ENCODE data around the gene KRT83.

Gene KRT83

DNA sequence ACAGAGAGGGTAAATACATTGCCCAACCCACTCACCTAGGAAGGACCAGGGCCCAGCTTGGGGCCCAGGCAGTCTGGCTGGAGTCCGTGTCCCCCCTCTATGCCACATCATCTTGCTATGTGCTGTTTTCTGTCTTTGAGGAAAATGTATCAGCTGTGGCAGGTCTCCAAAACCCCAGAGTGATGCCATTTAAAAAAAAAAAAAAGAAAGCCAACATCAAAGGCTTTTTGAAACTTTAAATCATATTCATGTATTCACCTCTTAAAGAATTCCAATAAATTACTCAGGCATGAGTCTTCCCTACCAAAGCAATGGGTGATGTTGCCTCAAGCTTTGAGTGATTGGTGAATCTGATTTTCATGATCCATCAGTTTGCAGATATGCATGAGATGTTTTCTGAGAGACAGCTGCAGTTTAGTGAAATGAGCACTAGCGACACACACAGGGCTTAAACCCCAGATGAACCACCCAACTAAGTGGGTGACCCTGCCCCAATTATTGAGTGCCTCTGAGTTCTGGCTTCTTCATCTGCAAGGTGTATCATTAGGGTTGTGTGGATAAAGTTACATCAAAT lies 35.9 kb downstream of the KRT83 start:
- no peak for DNase-seq

DNA sequence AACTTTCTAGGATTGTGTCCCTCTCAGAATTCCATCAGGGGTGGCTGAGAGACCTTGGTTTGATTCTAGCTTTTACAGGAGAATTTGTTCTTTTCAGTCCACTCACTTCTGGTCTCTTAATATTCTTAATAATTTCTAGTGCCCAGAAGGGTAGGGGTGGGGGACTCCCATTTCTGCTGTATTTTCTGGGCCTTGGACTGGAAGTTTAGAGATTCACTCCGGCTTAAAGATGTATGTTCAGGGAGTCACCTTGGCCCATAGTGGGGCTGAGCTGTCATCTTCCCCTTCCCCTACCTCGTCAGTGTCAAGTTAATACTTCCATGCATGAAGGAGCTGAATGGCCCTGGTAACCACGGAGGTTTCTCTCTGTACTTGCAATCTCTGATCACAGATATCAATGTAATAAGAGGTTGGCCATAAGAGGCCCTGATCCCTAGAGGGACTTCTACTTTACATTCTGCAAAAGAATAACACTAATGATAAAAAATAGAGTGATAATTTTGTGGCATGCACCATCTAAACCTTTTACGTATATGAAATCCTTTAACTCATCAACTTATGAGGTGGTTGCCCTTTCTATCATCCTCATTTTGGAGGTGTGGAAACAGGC lies 36.5 kb downstream of the KRT83 start:
- DNase-seq: no peak

DNA sequence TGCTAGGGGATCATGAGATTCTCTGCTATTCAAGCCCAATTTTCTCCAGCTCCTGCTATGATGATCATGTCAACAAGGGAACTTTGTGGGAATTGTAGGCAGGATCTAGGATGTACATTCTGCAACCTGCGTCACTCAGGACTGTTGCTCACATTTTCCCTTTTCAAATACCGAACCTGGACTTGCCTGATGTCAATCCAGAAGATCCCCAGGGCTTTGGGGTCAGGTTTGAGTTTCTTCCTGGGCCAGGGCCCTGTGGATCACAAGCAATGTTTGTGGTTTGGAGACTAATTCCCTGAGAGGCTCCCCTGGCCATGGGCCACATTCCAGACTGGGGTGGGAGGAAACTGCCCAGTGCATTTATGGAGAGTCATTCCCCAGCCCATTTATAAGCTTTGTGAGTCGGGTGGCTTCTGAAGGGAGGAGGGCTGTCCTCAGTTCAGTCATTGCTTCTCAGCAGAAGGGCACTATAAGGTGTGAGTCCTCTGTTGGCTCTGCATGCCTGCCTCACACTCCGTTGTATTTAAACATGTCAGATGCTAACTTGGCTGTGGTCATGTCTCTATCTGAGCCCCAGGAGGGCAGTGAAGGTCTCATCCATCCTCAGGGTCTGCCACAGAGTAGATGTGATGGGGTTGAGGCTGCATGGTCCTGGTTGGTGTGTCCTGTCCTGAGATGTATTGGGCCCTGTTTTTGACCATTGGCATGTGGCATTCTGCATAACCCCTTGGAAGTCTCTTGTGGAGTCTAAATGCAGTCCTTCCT lies 40.2 kb downstream of the KRT83 start:
- DNase-seq: no peak

GRCh38 chr12:52280319-52280795 lies 40.8 kb downstream of the KRT83 start:
- peak in 1 of 2 donors; percentile 22 for DNase-seq

- no peak for DNase-seq
Observed at GRCh38 chr12:52279422-52280318, 41.5 kb downstream of the KRT83 start.

GRCh38 chr12:52278575-52279421 lies 42.4 kb downstream of the KRT83 start:
- peak; percentile 59 to 70 for DNase-seq

DNA sequence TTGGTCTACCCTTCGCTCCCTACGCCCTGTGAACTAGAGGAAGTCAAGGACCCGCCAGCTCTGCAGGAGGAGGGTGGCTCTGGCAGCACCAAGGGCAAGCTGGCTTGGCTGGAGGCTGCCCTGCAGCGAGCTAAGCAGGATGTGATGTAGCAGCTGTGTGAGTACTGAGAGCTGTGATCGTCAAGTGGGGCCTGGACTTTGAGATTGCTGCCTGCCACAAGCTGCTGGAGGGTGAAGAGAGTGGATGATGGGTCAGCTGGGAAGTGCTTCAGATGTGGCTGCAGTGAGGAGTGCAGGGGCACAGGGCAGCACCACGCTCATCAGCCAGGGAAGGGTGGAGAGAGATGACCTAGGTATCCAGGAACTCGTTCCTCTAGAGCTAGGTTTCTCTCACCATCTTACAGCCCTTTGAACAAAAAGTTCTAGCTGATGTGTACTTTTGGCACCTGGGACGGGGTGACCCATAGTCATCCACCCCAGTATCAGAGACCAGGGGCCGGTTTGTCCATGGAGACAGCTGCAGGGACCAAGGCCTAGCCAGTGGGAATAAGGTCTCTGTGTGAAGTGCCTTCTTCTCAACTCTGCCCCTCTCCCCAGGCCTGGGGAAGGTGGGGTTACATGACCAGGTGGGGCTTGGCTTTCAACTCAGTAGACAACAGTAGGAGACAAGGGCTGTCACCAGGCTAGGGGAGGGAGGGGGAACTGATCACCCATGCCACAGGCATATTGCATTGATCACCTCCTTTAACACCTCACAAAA lies 43.5 kb downstream of the KRT83 start:
- no peak for DNase-seq

- no peak for DNase-seq
Observed at GRCh38 chr12:52275686-52276085, 45.5 kb downstream of the KRT83 start.

GRCh38 chr12:52274521-52275120 lies 46.6 kb downstream of the KRT83 start, which contains the start of gene KRT86:
KRT86 (plus strand) TSS chr12:52274645; CDS start chr12:52301917, 27,272 bp downstream.
- DNase-seq: no peak

DNA sequence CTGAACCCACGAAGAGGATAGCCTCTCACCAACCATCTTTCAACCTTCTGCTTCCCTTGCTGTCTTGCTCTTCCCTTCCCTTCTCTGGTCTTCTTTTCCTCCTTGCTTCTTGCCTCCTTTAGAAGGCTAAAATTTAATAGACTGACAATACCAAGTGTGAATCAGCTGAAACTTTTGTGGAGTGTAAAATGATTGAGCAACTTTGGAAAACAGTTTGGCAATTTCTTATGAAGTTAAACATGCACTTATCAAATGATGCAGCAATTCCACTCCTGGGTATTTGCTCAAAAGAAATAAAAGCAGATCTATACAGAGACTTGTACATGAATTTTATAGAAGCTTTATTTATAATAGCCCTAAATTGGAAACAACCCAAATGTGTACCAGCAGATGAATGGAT lies 50.0 kb downstream of the KRT83 start:
- DNase-seq: no peak

- no peak for DNase-seq
Observed at GRCh38 chr12:52270541-52271070, 50.6 kb downstream of the KRT83 start.

- no peak for DNase-seq
Observed at GRCh38 chr12:52268212-52268611, 53.0 kb downstream of the KRT83 start.

GRCh38 chr12:52267699-52268098 lies 53.5 kb downstream of the KRT83 start:
- no peak for DNase-seq

DNA sequence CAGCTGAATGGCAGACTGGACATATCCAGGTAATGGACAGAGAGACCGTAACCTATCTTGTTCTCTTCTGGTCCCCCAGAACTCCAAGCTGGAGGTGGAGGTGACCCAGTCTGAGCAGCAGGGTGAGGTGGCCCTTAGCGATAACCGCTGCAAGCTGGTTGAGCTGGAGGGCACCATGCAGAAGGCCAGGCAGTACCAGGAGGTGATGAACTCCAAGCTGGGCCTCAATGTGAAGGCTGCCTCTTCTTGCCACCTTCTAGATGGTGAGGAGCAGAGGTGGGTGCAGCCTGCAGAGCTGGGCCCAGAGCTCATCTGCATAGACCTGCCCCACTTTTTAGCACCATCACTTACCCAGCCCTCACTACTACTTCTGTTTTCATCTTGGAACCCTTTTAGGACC lies 53.9 kb downstream of the KRT83 start:
- no peak for DNase-seq

DNA sequence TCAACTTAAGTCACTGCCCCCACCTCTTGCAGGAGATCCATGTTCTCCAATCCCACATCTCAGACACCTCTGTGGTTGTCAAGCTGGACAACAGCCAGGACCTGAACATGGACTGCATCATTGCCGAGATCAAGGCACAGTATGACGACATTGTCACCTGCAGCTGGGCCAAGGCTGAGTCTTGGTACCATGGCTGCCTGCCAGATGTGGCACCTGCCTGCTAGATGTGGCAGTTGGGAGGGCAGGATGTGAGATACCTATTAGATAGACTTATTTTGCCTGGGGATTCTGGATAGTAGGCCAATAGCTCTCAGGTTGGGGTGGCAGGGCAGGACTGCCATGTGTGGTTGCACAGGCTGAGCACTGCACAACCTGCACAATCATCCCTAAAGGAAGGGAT lies 54.7 kb downstream of the KRT83 start:
- no peak for DNase-seq

GRCh38 chr12:52264435-52264825 lies 56.8 kb downstream of the KRT83 start:
- no peak for DNase-seq

Data from CD4-positive, alpha-beta T cell treated with Interferon alpha-2 for 1 hour (primary cell).